ENCODE measurements around the gene SRL. TPM values are rescaled to one million over a fixed set of nuclear protein-coding genes. Genes with fewer than 3 reads are reported as not detected.

SRL gene
- total and polyA plus RNA-seq, 2 experiments from 2014 or later, result not detected

GRCh38 chr16:4176906-4177417 lies 64.9 kb downstream of the SRL start:
- Mint-ChIP-seq H3K4me3 (no peak overlapping the region; the same call in 2 of the 3 replicates), H3K9me3 (no peaks in the 10 kb centered on the region), H3K27ac (no peak overlapping the region), H3K4me1 (peaks cover 6% of the 10 kb centered on the region), H3K36me3 (ENCODE audit: low read depth) (no peaks in the 10 kb centered on the region), H3K27me3 (ENCODE audit: insufficient read depth, low read depth, poor library complexity) (peaks cover 3% of the 10 kb centered on the region)
- no peak overlapping the region for H3K27ac ChIP-seq (ENCODE audit: low read depth)
- H3K9me2 ChIP-seq (ENCODE audit: insufficient read depth), result no peaks in the 10 kb centered on the region
- H3K27me3 ChIP-seq (ENCODE audit: insufficient read depth), result no peaks in the 10 kb centered on the region
- H3K4me1 ChIP-seq (ENCODE audit: insufficient read depth), result no peaks in the 10 kb centered on the region
- H3F3A ChIP-seq (replicated peaks; ENCODE audit: low read depth), result no peaks in the 10 kb centered on the region; the same call in 1 of the 2 replicates
- no peak for TF ChIP-seq ZNF331 (CRISPR knock-in tag; IDR thresholded peaks at IDR 0.05; ENCODE audit: low read depth)
- no peak for TF ChIP-seq ZNF462 (CRISPR knock-in tag; IDR thresholded peaks at IDR 0.05)
- TF ChIP-seq POLR2AphosphoS5 (IDR thresholded peaks at IDR 0.05; ENCODE audit: low read depth), result no peak
- TF ChIP-seq EZH2phosphoT487 (IDR thresholded peaks at IDR 0.05; ENCODE audit: unreplicated experiment), result no peak
- TF ChIP-seq STAT1 (IDR thresholded peaks at IDR 0.05; ENCODE audit: unreplicated experiment), result no peak
- no peak for TF ChIP-seq EZH2 (IDR thresholded peaks at IDR 0.05; ENCODE audit: low read depth, unreplicated experiment)
- TF ChIP-seq REST (IDR thresholded peaks at IDR 0.05; ENCODE audit: unreplicated experiment), result no peak
- TF ChIP-seq, protein P1, sequence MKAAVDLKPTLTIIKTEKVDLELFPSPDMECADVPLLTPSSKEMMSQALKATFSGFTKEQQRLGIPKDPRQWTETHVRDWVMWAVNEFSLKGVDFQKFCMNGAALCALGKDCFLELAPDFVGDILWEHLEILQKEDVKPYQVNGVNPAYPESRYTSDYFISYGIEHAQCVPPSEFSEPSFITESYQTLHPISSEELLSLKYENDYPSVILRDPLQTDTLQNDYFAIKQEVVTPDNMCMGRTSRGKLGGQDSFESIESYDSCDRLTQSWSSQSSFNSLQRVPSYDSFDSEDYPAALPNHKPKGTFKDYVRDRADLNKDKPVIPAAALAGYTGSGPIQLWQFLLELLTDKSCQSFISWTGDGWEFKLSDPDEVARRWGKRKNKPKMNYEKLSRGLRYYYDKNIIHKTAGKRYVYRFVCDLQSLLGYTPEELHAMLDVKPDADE (IDR thresholded peaks at IDR 0.05), result no peak
- TF ChIP-seq CREB1 (CRISPR knock-in tag; IDR thresholded peaks at IDR 0.05; ENCODE audit: low read depth), result no peak
- TF ChIP-seq JUNB (IDR thresholded peaks at IDR 0.05; ENCODE audit: unreplicated experiment), result no peak
- TF ChIP-seq ZNF114 (CRISPR knock-in tag; IDR thresholded peaks at IDR 0.05), result no peak
- TF ChIP-seq CTCF (conservative IDR thresholded peaks at IDR 0.05; ENCODE audit: low read depth in 2 of 2), result no peak
- TF ChIP-seq NANOG (IDR thresholded peaks at IDR 0.05; ENCODE audit: borderline replicate concordance), result no peak
- no peaks in the 10 kb centered on the region for H4K20me1 ChIP-seq (replicated peaks; ENCODE audit: insufficient read depth)
- DNase-seq (ENCODE audit: low spot score) (no peak), ATAC-seq (peak; percentile 67)
- no peak overlapping the region for H3K4me3 ChIP-seq
- H3K79me2 ChIP-seq (replicated peaks; ENCODE audit: insufficient read depth), result no peaks in the 10 kb centered on the region
- H3K36me3 ChIP-seq (ENCODE audit: insufficient read depth), result no peaks in the 10 kb centered on the region
- H3K4me2 ChIP-seq, result no peak overlapping the region
- no peak overlapping the region for H2AFZ ChIP-seq

All from GM23338 (cell line).